ENCODE results near the gene PIK3R3.

Gene PIK3R3

DNA sequence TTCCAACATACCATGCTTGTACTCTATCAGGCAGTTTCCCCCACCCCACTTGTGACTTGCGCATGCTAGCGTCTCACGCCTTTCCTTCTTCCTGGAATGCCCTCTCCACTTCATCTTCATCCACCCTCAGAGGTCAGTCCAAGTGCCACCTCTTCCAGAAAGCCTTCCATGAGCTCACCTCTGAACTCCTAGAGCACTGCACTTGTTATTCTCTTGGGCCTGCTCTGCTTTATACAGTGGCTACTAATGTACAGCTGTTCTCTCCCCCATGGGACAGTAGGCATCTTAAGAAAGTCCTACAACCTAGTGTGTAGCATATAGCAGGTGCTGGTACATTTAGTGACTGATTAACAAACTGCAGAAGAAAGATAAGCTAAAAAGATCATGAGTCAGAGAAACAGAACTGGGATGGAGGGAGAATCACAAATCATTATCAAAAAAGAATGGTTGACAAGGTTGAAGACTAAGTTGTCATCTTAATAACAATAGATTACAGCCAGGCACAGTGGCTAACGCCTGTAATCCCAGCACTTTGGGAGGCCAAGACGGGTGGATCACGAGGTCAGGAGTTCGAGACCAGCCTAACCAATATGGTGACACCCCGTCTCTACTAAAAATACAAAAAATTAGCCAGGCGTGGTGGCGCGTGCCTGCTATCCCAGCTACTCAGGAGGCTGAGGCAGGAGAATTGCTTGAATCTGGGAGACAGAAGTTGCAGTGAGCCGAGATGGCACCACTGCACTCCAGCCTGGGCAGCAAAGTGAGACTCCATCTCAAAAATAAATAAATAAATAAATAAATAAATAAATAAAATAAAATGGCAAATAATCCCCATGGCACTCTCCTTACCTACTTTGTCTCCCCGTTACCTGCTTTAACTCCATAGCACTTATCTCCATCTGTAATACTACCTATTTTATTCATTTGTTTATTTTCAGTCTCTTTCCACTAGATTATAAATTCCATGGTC, 26.2 kb upstream of the PIK3R3 start:
- no peak overlapping the region for H3K4me3 ChIP-seq (ENCODE audit: low read depth, low read length)
- DNase-seq (ENCODE audit: low read depth) = no peak

DNA sequence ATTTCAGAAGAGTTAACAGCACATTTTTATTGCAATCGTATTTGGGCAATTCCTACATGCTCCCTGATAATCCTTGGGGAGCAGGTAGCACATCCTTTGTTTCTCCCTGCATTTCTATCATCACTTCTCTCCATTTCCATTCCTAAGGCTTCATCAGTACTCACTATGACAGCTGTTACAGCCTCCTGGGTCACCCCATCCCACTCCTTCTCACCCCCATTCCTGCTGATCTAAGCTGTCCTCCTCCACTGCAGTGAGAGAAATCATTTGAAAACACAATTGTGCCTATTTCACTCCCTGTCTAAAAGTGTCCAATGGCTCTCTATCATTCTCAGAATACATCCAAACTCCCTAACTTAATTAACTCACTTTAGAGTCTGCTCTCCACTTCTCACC, 25.5 kb upstream of the PIK3R3 start:
- DNase-seq (ENCODE audit: low read depth) = no peak
- no peak overlapping the region for H3K4me3 ChIP-seq (ENCODE audit: low read depth, low read length)

DNA sequence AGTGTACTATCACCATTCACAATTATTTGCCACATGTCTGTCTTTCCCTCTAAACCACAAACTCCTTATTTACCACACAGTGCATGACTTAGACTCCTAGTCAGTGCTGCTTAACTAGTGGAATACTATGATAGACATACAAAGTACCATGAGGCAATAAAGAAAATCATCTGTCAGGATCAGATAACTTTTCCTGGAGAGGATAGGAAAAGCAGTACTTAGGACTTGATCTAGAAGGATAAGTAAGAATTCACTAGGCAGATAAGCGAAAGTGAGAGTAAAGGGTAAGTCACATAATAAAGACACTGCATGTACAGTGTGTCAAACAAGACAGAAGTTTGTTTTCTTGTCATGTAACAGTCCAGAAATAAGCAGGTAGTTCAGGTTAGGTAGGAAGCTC, 21.3 kb upstream of the PIK3R3 start:
- no peak for DNase-seq (ENCODE audit: low read depth)
- no peak overlapping the region for H3K4me3 ChIP-seq (ENCODE audit: low read depth, low read length)

DNA sequence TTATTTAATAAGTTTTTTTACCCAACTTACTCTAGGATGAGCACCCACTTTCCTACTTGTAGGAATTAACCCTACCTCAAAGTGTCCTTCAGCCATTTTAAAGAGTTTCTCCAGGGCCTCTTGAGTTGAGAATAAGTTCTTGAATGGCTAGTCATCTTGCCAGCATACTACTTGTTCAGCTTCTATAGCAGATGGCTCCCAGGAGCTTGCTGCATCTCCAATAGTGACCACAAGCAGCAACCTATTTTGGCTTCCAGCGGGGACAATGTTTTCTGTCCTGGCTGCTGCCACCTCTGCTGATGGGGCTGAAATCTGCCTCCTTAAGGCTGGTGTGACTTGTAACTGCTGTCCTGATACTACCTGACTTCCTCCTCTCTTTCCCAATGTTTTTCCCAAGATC, 20.8 kb upstream of the PIK3R3 start:
- H3K4me3 ChIP-seq (ENCODE audit: low read depth, low read length) = no peak overlapping the region
- no peak for DNase-seq (ENCODE audit: low read depth)

DNA sequence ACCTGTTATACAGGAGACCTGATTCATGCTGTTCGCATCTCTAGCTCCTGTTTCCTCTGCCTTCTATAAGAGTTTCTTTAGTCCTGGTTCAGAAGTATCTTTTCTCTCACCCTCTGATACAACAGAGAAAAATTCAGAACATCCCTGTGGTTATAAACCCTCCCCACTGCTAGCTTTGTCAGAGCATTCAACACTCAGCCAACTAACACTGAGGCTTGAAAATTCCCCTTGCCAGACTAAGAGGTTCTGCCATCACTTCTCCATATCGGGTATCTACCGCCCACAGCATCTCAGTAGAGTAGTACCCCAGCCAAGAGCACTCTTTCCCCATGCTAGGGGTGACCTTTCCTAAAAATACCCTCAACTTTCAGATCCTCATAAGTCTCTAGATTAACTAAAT, 19.6 kb upstream of the PIK3R3 start:
- no peak overlapping the region for H3K4me3 ChIP-seq (ENCODE audit: low read depth, low read length)
- peak; percentile 52 for DNase-seq (ENCODE audit: low read depth)

DNA sequence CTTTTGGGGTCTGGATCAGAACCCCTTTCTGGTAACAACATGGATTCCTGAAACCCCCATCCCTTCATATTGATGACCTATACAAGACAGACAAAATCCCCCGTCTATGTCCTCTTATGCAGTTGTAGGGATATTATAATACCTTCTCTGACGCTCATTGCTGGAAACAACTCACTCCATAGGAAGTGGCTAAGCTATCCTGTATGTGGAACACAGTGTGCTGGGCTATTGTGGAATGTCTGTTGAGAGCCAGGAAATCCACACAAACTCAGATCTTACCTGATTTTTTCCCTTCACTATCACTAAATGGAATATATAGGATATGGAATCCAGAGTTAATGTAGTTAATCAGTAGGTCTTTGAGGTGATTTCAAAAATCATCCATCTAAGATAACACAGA, 17.7 kb upstream of the PIK3R3 start:
- H3K4me3 ChIP-seq (ENCODE audit: low read depth, low read length) = no peak overlapping the region
- DNase-seq (ENCODE audit: low read depth) = no peak

DNA sequence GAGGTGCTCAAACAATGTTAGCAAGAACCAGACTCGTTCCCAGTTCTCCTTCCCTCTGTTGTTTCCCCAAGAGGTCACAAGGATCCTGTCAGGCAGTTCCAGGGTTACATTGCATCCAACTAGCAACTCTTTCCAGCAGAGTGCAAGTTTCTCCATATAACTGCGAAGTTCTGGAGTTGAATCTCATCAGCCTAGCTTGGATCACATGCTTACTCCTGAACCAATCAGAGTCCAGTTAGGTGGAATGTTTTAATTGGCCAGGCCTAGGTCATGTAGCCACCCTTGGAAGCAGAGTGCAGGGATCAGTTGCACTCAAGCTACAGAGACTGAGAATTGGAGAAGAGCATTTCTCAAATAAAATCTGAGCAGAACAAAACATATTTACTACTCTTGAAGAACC, 15.9 kb upstream of the PIK3R3 start:
- H3K4me3 ChIP-seq (ENCODE audit: low read depth, low read length) = no peak overlapping the region
- no peak for DNase-seq (ENCODE audit: low read depth)

DNA sequence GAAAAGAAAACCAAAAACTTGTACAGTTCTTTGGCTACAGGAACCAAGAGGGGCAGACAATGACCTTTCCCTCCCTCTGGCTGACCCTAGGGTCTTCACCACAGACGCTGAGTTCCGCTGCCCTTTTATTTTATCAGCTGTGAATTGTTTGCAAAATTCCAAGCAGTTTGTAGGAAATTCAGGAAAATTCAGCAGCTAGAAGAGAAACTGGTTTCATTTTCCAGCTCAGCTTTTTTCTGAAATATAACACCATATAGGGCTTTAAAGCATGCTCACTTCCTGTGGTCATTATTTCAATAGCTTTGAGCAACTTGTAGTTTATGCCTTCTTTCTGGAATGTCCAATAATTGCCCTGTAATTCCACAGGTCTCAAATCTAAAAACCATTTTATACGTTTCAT, 5.5 kb upstream of the PIK3R3 start:
- no peak for DNase-seq (ENCODE audit: low read depth)
- H3K4me3 ChIP-seq (ENCODE audit: low read depth, low read length) = peak overlapping the region; percentile 32

DNA sequence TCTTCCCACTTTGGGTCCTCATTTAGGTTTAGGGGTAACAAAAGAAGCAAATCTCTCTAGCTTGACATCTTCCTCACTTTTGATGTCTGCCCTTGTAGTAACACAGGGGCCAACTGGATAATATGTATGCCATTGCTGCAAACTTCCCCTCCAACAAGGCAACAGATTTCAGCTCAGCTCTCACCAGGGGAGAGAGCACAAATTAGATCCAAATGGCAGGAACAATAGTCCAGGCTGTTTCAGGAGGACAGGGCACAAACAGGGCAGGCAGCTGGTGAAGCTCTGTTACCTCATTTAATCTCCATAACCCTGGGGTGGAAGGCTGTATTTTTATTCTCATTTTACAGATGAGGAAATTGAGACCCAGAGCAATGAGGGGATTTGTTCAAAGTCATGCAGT, 4.3 kb upstream of the PIK3R3 start:
- H3K4me3 ChIP-seq (ENCODE audit: low read depth, low read length) = no peak overlapping the region
- DNase-seq (ENCODE audit: low read depth) = no peak

DNA sequence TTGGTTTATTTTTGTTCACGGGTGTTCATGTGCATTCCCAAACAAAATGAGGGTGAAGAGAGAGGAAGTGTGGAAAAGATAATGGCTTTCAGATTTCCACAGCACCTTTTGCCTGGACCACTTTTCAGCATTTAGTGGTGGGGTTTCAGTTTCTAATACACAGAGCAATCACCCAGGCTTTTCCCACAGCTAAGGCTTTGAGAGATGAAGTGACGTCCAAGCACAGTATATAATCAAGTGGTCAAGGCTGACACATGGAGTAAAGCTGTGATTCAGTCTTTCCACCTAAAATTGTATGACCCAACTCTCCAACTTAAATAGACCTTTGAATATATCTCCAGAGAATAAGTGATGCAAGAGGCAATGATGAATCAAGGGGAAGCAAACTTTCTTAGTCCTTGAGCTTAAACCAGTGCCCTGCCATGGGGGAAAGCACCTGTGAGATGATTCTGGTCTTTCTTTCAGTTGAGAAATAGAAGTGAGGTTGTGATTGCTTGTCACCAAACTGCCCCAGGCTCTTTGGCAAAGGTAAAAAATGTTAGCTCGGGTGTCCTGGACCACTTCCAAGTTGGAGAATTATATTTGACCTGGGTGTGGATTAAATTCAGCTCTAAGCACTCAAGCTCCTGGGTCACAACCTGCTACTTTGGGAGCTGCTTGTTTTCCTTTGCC, 2.4 kb upstream of the PIK3R3 start:
- no peak overlapping the region for H3K4me3 ChIP-seq (ENCODE audit: low read depth, low read length)
- peak; percentile 92 for DNase-seq (ENCODE audit: low read depth)

DNA sequence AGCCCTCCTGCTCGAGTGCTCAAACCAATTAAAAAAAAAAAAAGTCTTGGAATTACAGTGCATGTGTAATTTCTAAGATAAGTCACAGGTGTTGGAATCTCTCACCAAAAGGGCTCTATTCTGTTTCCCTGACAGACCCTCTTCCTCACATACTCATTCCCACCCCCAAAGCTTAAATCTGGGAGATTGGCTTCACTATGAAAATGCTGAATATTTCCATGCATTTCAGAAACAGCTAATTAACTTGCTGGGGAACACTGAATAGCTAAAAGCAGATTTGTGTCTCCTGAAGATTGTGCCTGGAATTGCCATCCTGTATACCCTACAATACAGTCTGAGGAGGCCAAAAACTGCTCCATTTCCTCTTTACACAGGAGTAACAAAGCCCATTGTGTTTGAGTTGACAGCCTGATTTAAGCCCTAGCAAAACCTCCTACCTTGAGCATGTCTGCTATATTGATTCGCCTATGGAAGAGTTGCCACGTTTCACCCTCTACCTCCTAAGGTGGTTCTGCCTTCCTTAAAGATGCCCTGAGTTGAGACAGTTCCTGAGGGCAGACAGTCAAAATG, 1.4 kb upstream of the PIK3R3 start:
- no peak for DNase-seq (ENCODE audit: low read depth)
- H3K4me3 ChIP-seq (ENCODE audit: low read depth, low read length) = peak overlapping the region; percentile 65

DNA sequence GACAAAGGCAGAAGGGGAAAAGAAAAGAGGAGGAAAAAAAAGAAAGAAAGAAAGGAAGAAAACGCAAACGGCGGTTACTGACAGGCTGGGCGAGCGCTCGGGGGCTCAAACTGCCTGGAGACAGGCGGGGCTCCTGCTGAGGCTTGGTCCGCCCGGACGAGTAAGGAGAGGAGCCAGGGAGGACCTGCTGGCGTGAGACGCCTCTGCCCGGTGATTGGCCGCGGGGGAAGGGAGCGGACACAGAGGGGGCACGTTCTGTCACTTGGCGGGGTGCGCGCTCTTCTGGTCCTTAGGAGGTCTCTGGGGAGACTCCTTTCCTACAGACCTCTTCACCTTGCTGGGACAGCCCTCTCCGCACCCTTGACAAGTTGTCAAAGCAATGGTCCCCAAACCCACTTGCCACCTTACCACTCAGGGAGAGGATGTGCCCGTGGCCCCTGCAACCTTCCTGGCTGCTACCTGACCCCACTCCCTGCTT, 791 bp upstream of the PIK3R3 start:
- peak overlapping the region; percentile 65 for H3K4me3 ChIP-seq (ENCODE audit: low read depth, low read length)
- DNase-seq (ENCODE audit: low read depth) = no peak

DNA sequence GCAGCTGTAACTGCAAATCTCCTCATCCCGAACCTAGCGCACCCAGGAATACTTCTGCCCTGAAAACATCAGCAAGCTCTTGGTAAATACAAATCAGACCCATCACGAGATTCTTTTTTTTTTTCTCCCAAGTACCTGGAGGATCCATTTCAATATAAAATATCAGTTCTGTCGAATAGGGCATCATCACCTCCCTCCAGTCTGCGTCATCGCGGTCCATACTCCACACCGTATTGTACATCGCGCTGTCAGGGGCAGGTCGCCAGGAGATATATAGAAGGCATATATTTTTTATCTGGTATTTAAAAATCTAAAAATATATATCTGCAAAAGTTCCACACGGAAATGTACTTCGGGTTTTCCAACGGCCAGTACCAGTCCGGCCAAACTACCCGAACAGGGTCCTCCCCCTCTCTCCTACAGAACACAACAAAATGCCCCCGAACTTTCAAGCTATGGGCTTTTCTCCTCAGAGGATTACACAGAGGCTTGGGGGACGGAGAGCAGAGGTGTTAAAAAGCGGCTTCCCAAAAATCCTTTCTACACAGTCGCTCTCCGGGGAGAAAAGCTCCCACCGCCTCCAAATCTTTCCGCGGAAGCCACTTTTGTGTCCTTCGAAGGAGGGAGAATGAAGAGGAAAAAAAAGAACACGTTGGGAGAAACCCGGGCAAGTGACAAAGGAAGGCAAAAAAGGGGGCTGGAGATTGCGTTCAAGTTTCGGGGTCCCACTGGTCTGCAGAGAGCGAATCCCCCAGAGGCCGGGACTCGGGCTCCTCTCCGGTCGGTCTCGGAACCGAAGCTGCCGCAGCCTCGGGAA, 509 bp downstream of the PIK3R3 start:
- H3K4me3 ChIP-seq (ENCODE audit: low read depth, low read length) = peak overlapping the region; percentile 84
- no peak for DNase-seq (ENCODE audit: low read depth)

DNA sequence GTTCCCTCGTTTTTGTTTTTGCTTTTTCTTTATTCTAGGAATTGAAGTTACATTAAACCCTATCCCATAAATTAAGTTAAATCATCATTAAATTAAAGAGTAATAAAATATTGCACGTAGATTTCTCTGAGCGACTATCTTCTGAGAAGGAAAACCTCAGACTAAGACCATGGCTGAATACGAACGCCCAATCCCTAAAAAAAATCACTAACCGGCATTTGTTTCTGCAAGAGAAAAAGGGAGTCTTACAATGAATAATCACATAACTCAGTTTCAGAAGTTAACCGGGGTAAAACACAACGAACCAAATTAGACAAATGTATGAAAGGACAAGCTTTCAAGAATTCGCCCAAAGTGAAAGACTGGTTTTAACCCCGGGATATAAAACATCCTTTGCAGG, 1.3 kb downstream of the PIK3R3 start:
- peak overlapping the region; percentile 84 for H3K4me3 ChIP-seq (ENCODE audit: low read depth, low read length)
- DNase-seq (ENCODE audit: low read depth) = no peak

DNA sequence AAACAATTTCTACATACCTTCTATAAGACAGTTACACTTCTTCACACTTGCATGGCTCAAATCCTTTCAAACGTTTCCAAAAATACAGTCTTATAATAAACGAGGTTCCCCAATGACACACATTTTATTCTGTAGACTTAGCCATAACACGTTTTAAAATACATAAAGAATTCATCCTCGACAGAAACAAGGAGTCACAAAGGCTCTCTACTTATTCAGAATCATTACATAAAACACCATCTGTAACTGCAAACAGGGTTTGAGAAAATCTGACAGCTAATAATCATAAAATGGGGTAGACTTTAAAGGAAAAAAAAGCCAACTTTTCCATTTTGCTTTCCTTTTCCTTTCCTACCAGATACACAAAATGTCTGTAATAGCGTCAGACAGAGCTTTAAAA, 1.8 kb downstream of the PIK3R3 start:
- no peak for DNase-seq (ENCODE audit: low read depth)
- peak overlapping the region; percentile 84 for H3K4me3 ChIP-seq (ENCODE audit: low read depth, low read length)

DNA sequence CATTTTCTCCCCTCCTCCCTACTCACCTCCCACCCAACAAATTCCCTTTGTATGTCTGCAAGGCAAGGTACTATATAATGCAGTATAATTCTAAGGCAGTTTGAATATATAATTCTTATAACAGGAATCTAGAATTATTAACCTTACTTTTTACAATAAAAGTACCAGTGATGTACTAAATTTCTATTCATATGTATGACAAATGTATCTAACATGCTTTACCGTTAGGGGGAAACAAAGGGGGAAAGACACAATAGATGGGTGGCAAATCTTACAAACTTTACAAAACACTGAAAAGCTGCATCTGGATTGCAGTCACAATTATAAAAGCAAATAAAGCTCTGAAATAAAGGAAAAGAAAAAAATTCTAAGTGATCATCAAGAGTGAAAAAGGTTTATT, 2.3 kb downstream of the PIK3R3 start:
- H3K4me3 ChIP-seq (ENCODE audit: low read depth, low read length) = peak overlapping the region; percentile 84
- DNase-seq (ENCODE audit: low read depth) = no peak

DNA sequence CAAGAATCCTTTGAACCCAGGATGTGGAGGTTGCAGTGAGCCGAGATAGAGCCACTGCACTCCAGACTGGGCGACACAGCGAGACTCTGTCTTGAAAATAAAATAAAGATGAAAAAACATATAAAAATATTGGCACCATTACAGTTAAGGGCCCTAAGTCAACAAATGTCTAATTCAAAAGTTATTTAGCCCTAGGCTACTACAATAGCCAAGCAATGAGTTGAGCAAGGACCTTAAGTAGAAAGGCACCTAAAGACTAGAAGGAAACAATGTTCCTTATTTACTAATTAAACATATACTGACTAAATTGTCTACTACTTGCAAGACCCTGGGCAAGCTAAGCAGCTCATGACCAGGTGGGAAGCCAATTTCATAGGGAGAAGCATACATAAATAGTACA, 4.1 kb downstream of the PIK3R3 start:
- no peak for DNase-seq (ENCODE audit: low read depth)
- H3K4me3 ChIP-seq (ENCODE audit: low read depth, low read length) = no peak overlapping the region

DNA sequence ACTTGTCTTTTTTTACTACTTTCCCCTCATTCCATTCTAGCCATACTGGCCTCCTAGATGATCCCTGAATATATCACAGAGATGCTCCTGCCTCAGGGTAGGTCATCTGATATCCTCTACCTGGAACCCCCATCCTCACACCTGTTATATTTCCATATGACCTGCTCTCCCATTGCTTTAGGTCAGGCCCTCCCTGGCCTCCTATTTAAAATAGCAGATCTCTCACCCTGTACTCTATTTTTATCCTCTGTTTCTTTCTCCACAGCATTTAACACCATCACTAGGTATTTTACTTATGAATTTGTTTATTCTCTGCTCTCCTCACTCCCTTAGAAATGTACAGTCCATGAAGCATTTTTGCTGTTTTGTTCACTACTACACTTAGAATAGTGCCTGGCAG, 13.6 kb downstream of the PIK3R3 start:
- no peak overlapping the region for H3K4me3 ChIP-seq (ENCODE audit: low read depth, low read length)
- DNase-seq (ENCODE audit: low read depth) = no peak

DNA sequence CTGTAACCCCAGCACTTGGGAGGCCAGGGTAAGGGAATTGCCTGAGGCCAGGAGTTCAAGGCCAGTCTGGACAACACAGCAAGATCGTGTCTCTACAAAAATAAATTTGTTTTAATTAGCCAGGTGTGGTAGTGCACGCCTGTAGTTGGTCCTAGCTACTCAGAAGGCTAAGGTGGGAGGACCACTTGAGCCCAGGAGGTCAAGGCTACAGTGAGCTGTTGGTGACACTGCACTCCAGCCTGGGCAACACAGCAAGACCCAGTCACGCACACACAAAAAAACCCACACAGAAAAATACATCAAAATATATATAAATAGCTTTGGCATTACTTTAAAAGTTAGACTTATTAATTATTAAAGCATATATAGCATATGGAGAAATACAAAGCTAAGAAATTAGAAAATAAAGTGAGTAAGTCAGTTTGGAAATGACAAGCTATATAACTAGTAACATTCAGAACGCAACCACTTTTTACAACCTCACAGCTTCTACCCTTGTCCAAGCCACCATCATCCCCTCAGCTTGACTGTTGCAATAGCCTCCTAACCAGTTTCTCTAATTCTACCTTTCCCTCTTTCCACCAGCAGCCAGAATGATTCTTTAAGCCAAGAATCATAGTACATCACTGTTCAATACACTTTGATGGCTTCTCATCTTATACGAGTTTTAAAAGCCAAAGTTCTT, 14.5 kb downstream of the PIK3R3 start:
- DNase-seq (ENCODE audit: low read depth) = no peak
- no peak overlapping the region for H3K4me3 ChIP-seq (ENCODE audit: low read depth, low read length)

Measured in skeletal muscle cell (primary cell).